Measurements from ENCODE around the gene MMP25. TPM values are rescaled to one million over a fixed set of nuclear protein-coding genes. Genes with fewer than 3 reads are reported as not detected.
"Not testable (repeated sequence)": the region's sequence is repeated elsewhere in the genome, so short reads cannot be mapped to it uniquely, and the experiment has no call there.

The MMP25 gene
- total RNA-seq, 4 donors from 2014 or later: 0.51 to 0.87 (median 0.83) TPM; not detected in 1

- H3K9me3 ChIP-seq: no peaks in the 10 kb centered on the region
- no peak for TF ChIP-seq EP300 (IDR thresholded peaks at IDR 0.05)
- no peak for TF ChIP-seq CTCF (IDR thresholded peaks at IDR 0.05)
- TF ChIP-seq POLR2A (IDR thresholded peaks at IDR 0.05): no peak
- no peak for TF ChIP-seq POLR2AphosphoS5 (IDR thresholded peaks at IDR 0.05)
- no peaks in the 10 kb centered on the region for H3K27me3 ChIP-seq
- H3K27ac ChIP-seq: peak within 1 kb of the TSS; percentile 41
- H3K36me3 ChIP-seq: no peaks in the 10 kb centered on the region
- H3K4me3 ChIP-seq: peak within 1 kb of the TSS; percentile 40
- no peak for DNase-seq (ENCODE audit: low spot score in 2 of 2)
- WGBS: 43% methylated on average over 13 of the region's 13 CpGs
- H3K4me1 ChIP-seq: peaks cover 36% of the 10 kb centered on the region
These were observed 18.8 kb downstream of the MMP25 start, which contains the start of gene IL32 for GRCh38 chr16:3065069-3065741. Gene IL32, plus strand, starts transcription at chr16:3065640. Its CDS starts 172 bp downstream, at chr16:3065812.

GRCh38 chr16:3065742-3066439 is 19.5 kb downstream of the MMP25 start:
- Histone ChIP-seq H3K4me3 (peak overlapping the region; percentile 40), H3K4me1 (peaks cover 35% of the 10 kb centered on the region), H3K9me3 (no peaks in the 10 kb centered on the region), H3K27ac (peak overlapping the region; percentile 41), H3K36me3 (no peaks in the 10 kb centered on the region), H3K27me3 (no peaks in the 10 kb centered on the region)
- TF ChIP-seq EP300 (IDR thresholded peaks at IDR 0.05): no peak
- no peak for TF ChIP-seq POLR2AphosphoS5 (IDR thresholded peaks at IDR 0.05)
- TF ChIP-seq CTCF (IDR thresholded peaks at IDR 0.05): no peak
- TF ChIP-seq POLR2A (IDR thresholded peaks at IDR 0.05): no peak
- 53% methylated on average over 15 of the region's 26 CpGs for WGBS
- DNase-seq (ENCODE audit: low spot score in 2 of 2): no peak

GRCh38 chr16:3066440-3066748 is 20.0 kb downstream of the MMP25 start:
- DNase-seq (ENCODE audit: low spot score in 2 of 2): no peak
- Histone ChIP-seq H3K36me3 (no peaks in the 10 kb centered on the region), H3K4me1 (peaks cover 35% of the 10 kb centered on the region), H3K27ac (no peak overlapping the region), H3K27me3 (no peaks in the 10 kb centered on the region), H3K9me3 (no peaks in the 10 kb centered on the region), H3K4me3 (peak overlapping the region; percentile 40)
- WGBS: 90% methylated on average over 7 of the region's 7 CpGs
- TF ChIP-seq EP300 (IDR thresholded peaks at IDR 0.05): no peak
- TF ChIP-seq CTCF (IDR thresholded peaks at IDR 0.05): no peak
- TF ChIP-seq POLR2A (IDR thresholded peaks at IDR 0.05): no peak

- no peak for TF ChIP-seq CTCF (IDR thresholded peaks at IDR 0.05)
- Histone ChIP-seq H3K4me1 (peaks cover 35% of the 10 kb centered on the region), H3K36me3 (no peaks in the 10 kb centered on the region), H3K27ac (no peak overlapping the region), H3K4me3 (no peak overlapping the region), H3K27me3 (no peaks in the 10 kb centered on the region), H3K9me3 (no peaks in the 10 kb centered on the region)
- no peak for DNase-seq (ENCODE audit: low spot score in 2 of 2)
- 42% methylated on average over 3 of the region's 4 CpGs for WGBS
These were observed 22.1 kb downstream of the MMP25 start for GRCh38 chr16:3068487-3068886.

GRCh38 chr16:3069146-3069545 is 22.8 kb downstream of the MMP25 start:
- peaks cover 35% of the 10 kb centered on the region for H3K4me1 ChIP-seq
- H3K27me3 ChIP-seq; H3K36me3 ChIP-seq; H3K27ac ChIP-seq; H3K4me3 ChIP-seq; DNase-seq (ENCODE audit: low spot score in 2 of 2); H3K9me3 ChIP-seq: not testable (repeated sequence)
- 85% methylated on average over 10 of the region's 11 CpGs for WGBS
